Endothelial cell of umbilical vein (primary cell): Measurements from ENCODE around the gene RANBP6. TPM values are rescaled to one million over a fixed set of nuclear protein-coding genes. Genes with fewer than 3 reads are reported as not detected.

Source experiments
- BruUV-seq: library from RNA; stranded (reverse); fragments of 400-500 nt; replicated peaks from 2 replicates; lab custom pipeline; 2021; lab: Mats Ljungman, UMichigan
- CTCF ChIA-PET: fragments of 300-600, 350-600 bp; sonication (Branson Sonifier 250); formaldehyde crosslinking; loops from one replicate; lab custom pipeline; 2021; ENCODE audit warnings: antibody characterized with exemption, inconsistent platforms; lab: Charles Lee
- POLR2A ChIA-PET: fragments of 300-600, 350-600 bp; sonication (Branson Sonifier 250); formaldehyde crosslinking; loops from one replicate; lab custom pipeline; 2021; ENCODE audit warnings: antibody characterized with exemption, inconsistent platforms; lab: Charles Lee
- DNase-seq: peaks from one replicate; pipeline ENCODE4 v3.0.0-alpha.2; 2011; ENCODE audit warnings: low read depth, low spot score
- FAIRE-seq: peaks from 2 replicates; lab custom pipeline; 2011; peaks lifted over from hg19 to GRCh38; lab: Jason Lieb, UNC
- H2AFZ ChIP-seq: 2 replicates; pipeline ENCODE4 v1.6.0; 2012; ENCODE audit warnings: low read depth, low read length, control low read depth, inconsistent platforms
- H3K27ac ChIP-seq: 2 replicates; pipeline ENCODE4 v1.5.1; 2011; ENCODE audit warnings: low read depth, mild to moderate bottlenecking, control low read depth, low read length, moderate library complexity; ENCODE audit not compliant: insufficient read depth
- H3K27me3 ChIP-seq, 2 experiments: 2 replicates each; pipeline versions ENCODE4 v1.6.0 to v1.6.1; 2011; ENCODE audit warnings: low read length in 2 of 2, mixed read lengths in 1 of 2; ENCODE audit not compliant: control insufficient read depth in 2 of 2, insufficient read depth in 2 of 2
- H3K36me3 ChIP-seq, 2 experiments: 2 replicates in 1 of 2; 3 replicates in 1 of 2; pipeline ENCODE4 v1.5.1; 2011; ENCODE audit warnings: low read length in 2 of 2, mild to moderate bottlenecking in 1 of 2, moderate library complexity in 1 of 2; ENCODE audit not compliant: control insufficient read depth in 2 of 2, insufficient read depth in 2 of 2; ENCODE audit errors: extremely low read depth in 1 of 2
- H3K4me1 ChIP-seq: 3 replicates; pipeline ENCODE4 v1.5.1; 2011; ENCODE audit warnings: mild to moderate bottlenecking, low read length; ENCODE audit not compliant: control insufficient read depth, insufficient read depth; ENCODE audit errors: extremely low read depth
- H3K4me2 ChIP-seq: 2 replicates; pipeline ENCODE4 v1.6.1; 2011; ENCODE audit warnings: low read length, control low read depth, mixed read lengths; ENCODE audit not compliant: insufficient read depth
- H3K4me3 ChIP-seq, 3 experiments: fragments of 200-600 bp in 1 of 3; sonication (generic), shearing (Covaris generic) in 1 of 3; replicated peaks in 1 of 3; 2 replicates each; pipeline ENCODE4 v1.5.1; 2011 to 2016; ENCODE audit warnings: control low read depth in 3 of 3, low read length in 3 of 3, mild to moderate bottlenecking in 2 of 3, inconsistent platforms in 1 of 3, low read depth in 1 of 3, moderate library complexity in 1 of 3; ENCODE audit not compliant: insufficient read depth in 1 of 3
- H3K79me2 ChIP-seq: 2 replicates; pipeline ENCODE4 v1.6.0; 2012; ENCODE audit warnings: low read length, inconsistent platforms; ENCODE audit not compliant: control insufficient read depth, insufficient read depth
- H3K9ac ChIP-seq: replicated peaks from 2 replicates; pipeline ENCODE3; 2011; ENCODE audit warnings: low read length, control low read depth; ENCODE audit not compliant: insufficient read depth; ENCODE audit errors: extremely low read depth
- H3K9me1 ChIP-seq: replicated peaks from 3 replicates; pipeline ENCODE4 v1.6.0; 2011; ENCODE audit warnings: mild to moderate bottlenecking, low read length; ENCODE audit not compliant: control insufficient read depth, insufficient read depth; ENCODE audit errors: extremely low read depth
- H3K9me3 ChIP-seq: replicated peaks from 2 replicates; pipeline ENCODE4 v1.5.1; 2012; ENCODE audit warnings: low read length, inconsistent platforms; ENCODE audit not compliant: control insufficient read depth, insufficient read depth
- H4K20me1 ChIP-seq: replicated peaks from 2 replicates; pipeline ENCODE3; 2011; ENCODE audit warnings: mild to moderate bottlenecking, low read length; ENCODE audit not compliant: control insufficient read depth, insufficient read depth; ENCODE audit errors: extremely low read depth
- CTCF ChIP-seq, 2 donors: IDR thresholded peaks; 1 replicate in 1 of 2; 2 replicates in 1 of 2; pipeline ENCODE4 v1.5.1; 2011; ENCODE audit warnings: low read length in 2 of 2, mild to moderate bottlenecking in 2 of 2, moderate library complexity in 2 of 2, control low read depth in 1 of 2, inconsistent platforms in 1 of 2, low read depth in 1 of 2; ENCODE audit not compliant: insufficient read depth in 1 of 2; ENCODE audit errors: extremely low read depth in 1 of 2
- EZH2 ChIP-seq: IDR thresholded peaks from 2 replicates; pipeline ENCODE4 v1.6.1; 2012; ENCODE audit warnings: borderline replicate concordance, low read depth, mild to moderate bottlenecking, moderate library complexity, low read length, inconsistent platforms; ENCODE audit not compliant: severe bottlenecking
- FOS ChIP-seq: IDR thresholded peaks from 2 replicates; pipeline ENCODE4 v1.6.1; 2011; ENCODE audit warnings: mild to moderate bottlenecking, low read length, moderate library complexity, borderline replicate concordance; ENCODE audit not compliant: insufficient read depth
- GATA2 ChIP-seq: IDR thresholded peaks from 2 replicates; pipeline ENCODE4 v1.7.0; 2011; ENCODE audit warnings: low read depth, mild to moderate bottlenecking, moderate library complexity, mixed read lengths, low read length; ENCODE audit not compliant: insufficient read length, insufficient read depth
- MAX ChIP-seq: IDR thresholded peaks from 2 replicates; pipeline ENCODE4 v1.6.1; 2011; ENCODE audit not compliant: insufficient read depth, insufficient read length
- MYC ChIP-seq: IDR thresholded peaks from one replicate; pipeline ENCODE4 v1.6.1; 2011; ENCODE audit warnings: mild to moderate bottlenecking, low read depth, low read length
- POLR2AphosphoS5 ChIP-seq: IDR thresholded peaks from 2 replicates; pipeline ENCODE4 v1.6.1; 2012; ENCODE audit warnings: low read depth, mild to moderate bottlenecking, control low read depth, low read length, moderate library complexity; ENCODE audit not compliant: insufficient read depth
- dilution Hi-C: fragments of 300-500 bp; cut with MboI; formaldehyde crosslinking; loops from one replicate; pipeline ENCODE4 v1.15.0; 2019; ENCODE audit warnings: low sequenced_read_pairs; ENCODE audit not compliant: extremely low pct_ligation_motif_present
- intact Hi-C: fragments of 100-400 bp; cut with micrococcal nuclease; formaldehyde crosslinking; loops from one replicate; pipeline ENCODE4 v1.10.0; 2022
- polyA plus RNA-seq, 4 experiments: library from polyadenylated mRNA; depleted of rRNA in 3 of 4; stranded (reverse) in 3 of 4; unstranded in 1 of 4; fragments of >200 nt; gene quantifications; 2 replicates each; pipeline versions ENCODE4 v1.2.1 to v1.2.3, GENCODE V29; 2011 to 2012; ENCODE audit warnings: missing spikeins in 1 of 4
- total RNA-seq: library from RNA; stranded (reverse); gene quantifications from 2 replicates; pipeline ENCODE4 v1.2.3, GENCODE V29; 2021

RANBP6 gene
- total and polyA plus RNA-seq, 2 donors (not counting 3 experiments of a cell fraction or from before 2014, with no cell fraction given): 5.3 to 20.9 TPM

GRCh38 chr9:6036391-6036790 lies 21.0 kb upstream of the RANBP6 start:
- Histone ChIP-seq H2AFZ (no peak overlapping the region), H3K79me2 (no peaks in the 10 kb centered on the region), H4K20me1 (no peaks in the 10 kb centered on the region), H3K9ac (no peak overlapping the region), H3K4me2 (no peak overlapping the region), H3K4me3 (no peak overlapping the region), H3K9me3 (no peaks in the 10 kb centered on the region), H3K36me3 (no peaks in the 10 kb centered on the region), H3K4me1 (no peaks in the 10 kb centered on the region), H3K9me1 (no peaks in the 10 kb centered on the region), H3K27me3 (peaks cover 4 to 8% of the 10 kb centered on the region in 2 experiments), H3K27ac (no peak overlapping the region)
- intact Hi-C loops (no loop called here), dilution Hi-C loops (no loop called here)
- CTCF ChIA-PET: interaction anchor here (3.1 kb wide), 1 partner anchor 18 kb away, joined by 11 read pairs; no protein-coding TSS in a partner anchor
- TF ChIP-seq MAX: no peak
- TF ChIP-seq GATA2: no peak
- no peak for TF ChIP-seq CTCF (IDR thresholded peaks at IDR 0.05; ENCODE audit: extremely low read depth in 1 of 2, insufficient read depth in 1 of 2, low read depth in 1 of 2, low read length in 2 of 2)
- TF ChIP-seq EZH2: no peak
- no peak for TF ChIP-seq FOS
- TF ChIP-seq MYC: no peak
- TF ChIP-seq POLR2AphosphoS5: no peak
- BruUV-seq: no TSS peak
- FAIRE-seq (no peak), DNase-seq (no peak)
- POLR2A ChIA-PET: no interaction called here
